Breast epithelium (tissue), 4 donors: ENCODE results near the gene SERPINA5. TPM values are rescaled to one million over a fixed set of nuclear protein-coding genes. Genes with fewer than 3 reads are reported as not detected.
"Not testable (repeated sequence)": the region's sequence is repeated elsewhere in the genome, so short reads cannot be mapped to it uniquely, and the experiment has no call there.

Source experiments
- DNase-seq, 2 donors: peaks; one replicate each; pipeline ENCODE4 v3.0.0-alpha.2; 2019; ENCODE audit warnings: low spot score in 2 of 2
- H3K27ac ChIP-seq, 2 donors: fragments of 200-600 bp; sonication (generic) in 1 of 2; one replicate each; pipeline ENCODE4 v1.5.1; 2016 to 2019; ENCODE audit warnings: mild to moderate bottlenecking in 1 of 2
- H3K27me3 ChIP-seq, 2 donors: fragments of 200-600 bp; sonication (generic) in 1 of 2; one replicate each; pipeline versions ENCODE4 v1.5.1 to v1.6.0; 2017 to 2019; ENCODE audit warnings: control low read depth in 1 of 2, mild to moderate bottlenecking in 1 of 2
- H3K36me3 ChIP-seq: fragments of 200-600 bp; one replicate; pipeline ENCODE4 v1.5.1; 2019
- H3K4me1 ChIP-seq, 2 donors: fragments of 200-600 bp; sonication (generic); one replicate each; pipeline ENCODE4 v1.5.1; 2016 to 2019; ENCODE audit warnings: control low read depth in 1 of 2
- H3K4me3 ChIP-seq, 3 donors: fragments of 200-600 bp; sonication (generic); 1 replicate in 2 of 3; 2 replicates in 1 of 3; pipeline ENCODE4 v1.5.1; 2016 to 2019; ENCODE audit warnings: mild to moderate bottlenecking in 3 of 3, moderate library complexity in 2 of 3
- H3K9me3 ChIP-seq, 2 donors: fragments of 200-600 bp; sonication (generic) in 1 of 2; one replicate each; pipeline ENCODE4 v1.5.1; 2016 to 2019; ENCODE audit warnings: control low read depth in 1 of 2
- POLR2A ChIP-seq: fragments of 450-650 bp; IDR thresholded peaks from one replicate; pipeline ENCODE4 v1.6.1; 2016; ENCODE audit warnings: antibody characterized with exemption, mild to moderate bottlenecking, moderate library complexity
- POLR2AphosphoS5 ChIP-seq, 3 donors: sonication (generic); formaldehyde crosslinking; IDR thresholded peaks; one replicate each; pipeline ENCODE4 v1.6.1; 2017; ENCODE audit warnings: antibody characterized with exemption in 3 of 3
- intact Hi-C: fragments of 100-400 bp; cut with DNase I; formaldehyde crosslinking; loops from one replicate; pipeline ENCODE4 v1.15.1; 2023; ENCODE audit warnings: low total_unique reads
- total RNA-seq, 3 donors: library from RNA; depleted of rRNA; stranded (reverse); fragments of >200 nt; gene quantifications; one replicate each; pipeline ENCODE4 v1.1.0, GENCODE V29; 2016
- TF ChIP-seq, protein P1 (sequence below), 3 donors: fragments of 450-650 bp; IDR thresholded peaks; one replicate each; pipeline ENCODE4 v1.5.1; 2016 to 2017; ENCODE audit warnings: antibody characterized with exemption in 3 of 3, mild to moderate bottlenecking in 3 of 3, moderate library complexity in 3 of 3

Gene SERPINA5
- total RNA-seq, 3 donors from 2014 or later: 4.3 to 32.9 (median 20.6) TPM

DNA sequence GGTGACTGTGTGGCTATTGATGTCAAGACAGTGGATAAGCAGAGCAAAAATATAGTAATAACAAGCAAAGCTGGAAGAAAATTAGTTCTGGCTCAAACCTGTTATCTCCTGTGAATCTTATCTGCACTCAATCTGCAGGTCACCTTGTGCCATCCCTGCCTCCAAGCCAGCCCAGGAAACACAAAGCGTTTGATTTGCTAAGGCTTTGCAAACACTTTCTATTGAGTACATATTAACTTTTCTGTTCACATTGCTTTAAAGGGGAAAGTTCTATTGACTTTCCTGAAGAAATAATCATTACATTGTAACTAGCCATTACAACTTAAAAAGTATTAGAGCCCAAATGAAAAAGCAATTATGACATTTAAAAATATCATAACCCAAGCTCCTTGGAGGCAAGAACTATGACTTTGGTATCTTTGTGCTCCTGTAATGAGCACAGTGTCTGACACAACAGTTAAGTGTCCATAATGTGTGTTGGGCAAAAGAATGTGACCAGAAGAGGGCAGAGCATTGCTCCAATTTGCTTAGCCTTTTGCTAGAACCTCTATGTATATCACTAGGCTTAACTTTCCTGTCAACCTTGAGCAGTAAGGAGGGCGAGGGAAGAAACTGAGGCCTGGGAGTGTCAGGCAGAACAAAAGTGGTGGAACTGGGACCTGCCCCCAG is 55.7 kb downstream of the SERPINA5 start:
- no peak for TF ChIP-seq POLR2AphosphoS5 (IDR thresholded peaks at IDR 0.05)
- TF ChIP-seq, protein P1, sequence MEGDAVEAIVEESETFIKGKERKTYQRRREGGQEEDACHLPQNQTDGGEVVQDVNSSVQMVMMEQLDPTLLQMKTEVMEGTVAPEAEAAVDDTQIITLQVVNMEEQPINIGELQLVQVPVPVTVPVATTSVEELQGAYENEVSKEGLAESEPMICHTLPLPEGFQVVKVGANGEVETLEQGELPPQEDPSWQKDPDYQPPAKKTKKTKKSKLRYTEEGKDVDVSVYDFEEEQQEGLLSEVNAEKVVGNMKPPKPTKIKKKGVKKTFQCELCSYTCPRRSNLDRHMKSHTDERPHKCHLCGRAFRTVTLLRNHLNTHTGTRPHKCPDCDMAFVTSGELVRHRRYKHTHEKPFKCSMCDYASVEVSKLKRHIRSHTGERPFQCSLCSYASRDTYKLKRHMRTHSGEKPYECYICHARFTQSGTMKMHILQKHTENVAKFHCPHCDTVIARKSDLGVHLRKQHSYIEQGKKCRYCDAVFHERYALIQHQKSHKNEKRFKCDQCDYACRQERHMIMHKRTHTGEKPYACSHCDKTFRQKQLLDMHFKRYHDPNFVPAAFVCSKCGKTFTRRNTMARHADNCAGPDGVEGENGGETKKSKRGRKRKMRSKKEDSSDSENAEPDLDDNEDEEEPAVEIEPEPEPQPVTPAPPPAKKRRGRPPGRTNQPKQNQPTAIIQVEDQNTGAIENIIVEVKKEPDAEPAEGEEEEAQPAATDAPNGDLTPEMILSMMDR (IDR thresholded peaks at IDR 0.05): peak in 1 of 3 donors; percentile 16
- TF ChIP-seq POLR2A: no peak
- DNase-seq: no peak
- no peaks in the 10 kb centered on the region for H3K9me3 ChIP-seq
- H3K4me3 ChIP-seq: no peak overlapping the region
- H3K27me3 ChIP-seq: no peaks in the 10 kb centered on the region
- H3K36me3 ChIP-seq: no peaks in the 10 kb centered on the region
- intact Hi-C loops: no loop called here
- H3K27ac ChIP-seq: peak overlapping the region in 1 of 2 donors; percentile 38
- H3K4me1 ChIP-seq: no peaks in the 10 kb centered on the region

DNA sequence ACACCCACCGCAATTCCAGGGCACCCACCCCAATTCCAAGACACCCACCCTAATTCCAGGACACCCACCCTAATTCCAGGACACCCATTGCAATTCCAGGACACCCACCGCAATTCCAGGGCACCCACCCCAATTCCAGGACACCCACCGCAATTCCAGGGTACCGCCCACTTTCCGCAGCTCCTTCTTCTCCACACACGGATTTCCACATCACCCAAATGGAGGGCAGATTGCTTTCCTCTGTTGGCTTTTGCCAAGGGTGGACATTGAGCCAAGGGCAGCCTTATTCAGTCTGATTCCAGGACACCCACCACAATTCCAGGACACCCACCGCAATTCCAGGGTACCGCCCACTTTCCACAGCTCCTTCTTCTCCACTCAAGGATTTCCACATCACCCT is 56.6 kb downstream of the SERPINA5 start:
- H3K27me3 ChIP-seq, H3K9me3 ChIP-seq, intact Hi-C loops, H3K36me3 ChIP-seq, H3K4me1 ChIP-seq, DNase-seq, H3K4me3 ChIP-seq, H3K27ac ChIP-seq: not testable (repeated sequence)

DNA sequence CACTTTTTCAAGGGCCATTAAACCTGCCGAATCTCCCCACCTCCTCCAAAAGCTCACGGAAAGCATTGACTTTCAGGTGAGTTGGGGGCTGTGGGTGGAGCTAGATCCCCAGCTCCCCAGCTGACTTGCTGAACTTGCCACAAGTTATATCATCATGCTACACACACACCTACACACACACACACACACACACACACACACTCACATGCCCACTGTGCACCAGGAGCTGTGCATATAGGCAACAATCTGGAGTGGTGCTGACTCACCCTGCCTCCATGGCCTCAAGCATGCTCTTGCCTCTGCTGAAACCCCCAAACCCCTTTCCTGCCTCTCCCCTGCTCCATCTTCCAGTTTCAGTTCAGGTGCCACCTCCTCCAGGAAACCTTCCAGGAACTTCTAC is 57.1 kb downstream of the SERPINA5 start:
- Histone ChIP-seq H3K27me3 (no peaks in the 10 kb centered on the region), H3K9me3 (no peaks in the 10 kb centered on the region), H3K4me1 (no peaks in the 10 kb centered on the region), H3K36me3 (no peaks in the 10 kb centered on the region), H3K27ac (no peak overlapping the region), H3K4me3 (no peak overlapping the region)
- intact Hi-C loops: no loop called here
- TF ChIP-seq, protein P1 (IDR thresholded peaks at IDR 0.05): no peak
- TF ChIP-seq POLR2AphosphoS5 (IDR thresholded peaks at IDR 0.05) (no peak), POLR2A (no peak)
- no peak for DNase-seq

DNA sequence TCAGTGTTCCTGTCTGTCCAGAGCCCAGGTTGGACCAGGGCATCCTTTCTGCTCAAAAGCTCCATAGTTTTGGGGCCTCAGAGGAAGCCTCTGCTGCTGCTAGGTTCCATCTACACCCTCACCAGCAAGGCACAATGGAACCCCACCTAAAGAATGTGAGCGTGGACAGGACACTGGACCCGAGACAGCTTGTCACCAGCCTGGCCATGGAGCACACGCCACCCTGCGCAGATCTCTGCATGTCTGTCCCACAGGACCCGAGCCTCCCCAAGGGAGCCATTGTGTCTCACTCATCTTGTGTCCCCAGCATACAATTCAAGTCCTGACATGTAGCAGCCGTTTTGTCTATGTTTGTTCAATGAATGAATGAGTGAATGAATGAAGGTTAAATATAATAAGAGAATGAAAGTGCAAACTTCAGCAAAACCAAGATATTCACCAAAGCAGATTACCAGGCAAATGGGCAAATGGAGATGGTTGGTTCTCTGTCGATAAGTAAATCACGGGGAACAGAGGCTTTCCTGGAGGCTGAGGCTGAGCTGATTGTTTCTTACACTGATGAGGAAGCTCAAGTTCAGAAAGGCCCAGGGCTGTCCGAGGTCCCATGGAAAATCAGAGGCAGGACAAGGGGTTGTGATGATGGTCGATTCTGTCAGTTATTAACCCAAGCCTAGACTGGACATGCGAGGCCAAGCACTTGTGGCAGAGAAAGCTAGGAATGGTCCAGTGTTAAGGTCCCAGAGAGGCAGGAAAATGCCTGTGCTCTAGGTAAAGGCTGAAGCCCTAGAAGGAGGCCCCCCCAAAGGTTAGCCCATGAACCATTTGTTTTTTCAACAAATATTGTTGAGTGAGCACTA is 58.0 kb downstream of the SERPINA5 start:
- intact Hi-C loops: no loop called here

DNA sequence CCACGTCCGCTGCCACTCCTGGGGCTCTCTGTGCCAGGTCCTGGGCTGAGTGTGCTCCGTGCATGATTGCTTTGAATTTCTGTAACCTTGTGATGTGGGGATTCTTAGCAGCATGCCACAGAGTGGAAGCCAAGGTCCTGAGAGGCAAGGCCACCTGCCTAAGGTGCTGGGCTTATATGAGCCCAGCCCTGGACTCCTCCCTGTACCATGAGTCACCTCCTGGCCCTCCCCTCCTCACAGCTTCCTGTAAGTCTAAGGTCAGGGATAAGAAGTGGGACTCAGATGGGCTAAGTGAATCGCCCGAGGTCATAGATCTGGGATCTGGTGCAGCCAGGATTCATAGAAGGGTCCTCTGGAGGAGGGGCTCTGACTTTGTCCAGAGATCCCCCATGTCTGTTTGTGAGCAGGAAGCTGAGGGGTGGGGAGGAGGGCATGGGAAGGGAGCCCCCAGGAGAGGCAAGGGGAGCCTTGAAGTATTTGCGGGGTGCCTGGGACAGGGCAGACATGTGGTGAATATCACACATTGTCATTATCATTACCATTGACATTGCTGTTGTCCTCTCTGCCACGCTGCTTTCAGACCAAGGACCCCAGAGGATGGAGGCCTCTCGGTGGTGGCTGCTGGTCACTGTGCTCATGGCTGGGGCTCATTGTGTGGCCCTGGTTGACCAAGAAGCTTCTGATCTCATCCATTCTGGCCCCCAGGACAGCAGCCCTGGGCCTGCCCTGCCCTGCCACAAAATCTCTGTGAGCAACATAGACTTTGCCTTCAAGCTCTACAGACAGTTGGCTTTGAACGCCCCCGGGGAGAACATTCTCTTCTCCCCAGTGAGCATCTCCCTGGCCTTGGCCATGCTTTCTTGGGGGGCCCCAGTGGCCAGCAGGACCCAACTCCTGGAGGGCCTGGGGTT is 59.8 kb downstream of the SERPINA5 start:
- H3K9me3 ChIP-seq: no peaks in the 10 kb centered on the region
- no peaks in the 10 kb centered on the region for H3K36me3 ChIP-seq
- no peaks in the 10 kb centered on the region for H3K4me1 ChIP-seq
- no peak overlapping the region for H3K27ac ChIP-seq
- TF ChIP-seq POLR2AphosphoS5 (IDR thresholded peaks at IDR 0.05) (no peak), POLR2A (no peak)
- TF ChIP-seq, protein P1 (IDR thresholded peaks at IDR 0.05): no peak
- intact Hi-C loops: no loop called here
- no peaks in the 10 kb centered on the region for H3K27me3 ChIP-seq
- no peak for DNase-seq
- H3K4me3 ChIP-seq: no peak overlapping the region

More for the DNA sequence above, 58.0 kb downstream of the SERPINA5 start:
- Histone ChIP-seq H3K27me3 (no peaks in the 10 kb centered on the region), H3K27ac (no peak overlapping the region), H3K4me3 (no peak overlapping the region), H3K9me3 (no peaks in the 10 kb centered on the region), H3K36me3 (no peaks in the 10 kb centered on the region), H3K4me1 (no peaks in the 10 kb centered on the region)
- DNase-seq: no peak
- TF ChIP-seq, protein P1 (IDR thresholded peaks at IDR 0.05): no peak
- TF ChIP-seq POLR2AphosphoS5 (IDR thresholded peaks at IDR 0.05) (no peak), POLR2A (no peak)
